HG03378 (cell line): Measurements from ENCODE around the gene ASL.
"Not testable (repeated sequence)": the region's sequence is repeated elsewhere in the genome, so short reads cannot be mapped to it uniquely, and the experiment has no call there.

ENCODE experiments used
- ATAC-seq: cut with Tn5 transposase; IDR thresholded peaks from one replicate; pipeline ENCODE4 v1.9.1; 2021; ENCODE audit warnings: mild to moderate bottlenecking, moderate library complexity; ENCODE audit not compliant: unreplicated experiment

ASL gene

DNA sequence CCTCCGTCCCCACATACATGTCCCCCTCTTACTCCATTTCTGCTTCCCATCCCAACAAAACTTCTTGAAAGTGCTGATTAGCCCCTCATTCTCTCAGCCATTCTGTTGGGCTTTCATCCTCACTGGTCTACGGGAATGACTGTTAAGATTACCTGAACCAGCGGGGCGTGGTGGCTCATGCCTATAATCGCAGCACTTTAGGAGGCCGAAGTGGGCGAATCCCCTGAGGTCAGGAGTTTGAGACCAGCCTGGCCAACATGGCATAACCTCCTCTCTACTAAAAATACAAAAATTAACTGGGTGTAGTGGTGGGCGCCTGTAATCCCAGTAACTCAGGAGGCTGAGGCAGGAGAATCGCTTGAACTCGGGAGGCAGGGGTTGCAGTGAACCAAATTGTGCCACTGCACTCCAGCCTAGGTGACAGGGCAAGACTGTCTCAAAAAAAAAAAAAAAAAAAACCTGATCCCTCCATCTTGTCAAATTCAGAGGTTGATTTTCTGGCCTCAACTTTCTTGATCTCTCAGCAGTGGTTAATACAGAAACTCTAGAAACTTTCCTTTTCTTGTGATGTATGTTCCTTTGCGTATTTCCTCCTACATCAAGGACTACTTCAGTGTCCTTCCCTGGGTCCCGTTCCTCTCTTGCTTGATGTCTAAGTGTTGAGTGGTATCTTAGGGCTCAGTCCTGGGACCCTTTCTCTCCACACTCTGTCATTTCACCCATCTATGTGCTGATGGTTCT is 41.2 kb downstream of the ASL start:
- not testable (repeated sequence) for ATAC-seq

DNA sequence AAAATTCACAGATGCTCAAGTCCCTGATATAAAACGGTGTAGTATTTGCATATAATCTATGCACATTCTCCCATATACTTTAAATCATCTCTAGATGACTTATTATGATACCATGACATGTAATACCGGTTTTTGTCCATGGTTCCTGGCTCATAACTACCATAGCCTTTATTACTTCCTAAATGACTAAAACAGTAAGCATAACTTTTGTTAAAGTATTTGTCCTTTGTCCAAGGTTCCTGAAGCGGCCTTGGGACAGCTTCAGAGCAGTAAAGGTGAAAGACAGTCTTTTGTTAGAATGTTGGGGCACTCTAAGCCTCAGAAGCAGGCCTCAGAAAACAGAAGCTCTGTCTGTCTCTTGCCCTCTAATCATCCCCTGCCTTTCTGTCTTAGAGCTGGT is 43.0 kb downstream of the ASL start:
- ATAC-seq = no peak

DNA sequence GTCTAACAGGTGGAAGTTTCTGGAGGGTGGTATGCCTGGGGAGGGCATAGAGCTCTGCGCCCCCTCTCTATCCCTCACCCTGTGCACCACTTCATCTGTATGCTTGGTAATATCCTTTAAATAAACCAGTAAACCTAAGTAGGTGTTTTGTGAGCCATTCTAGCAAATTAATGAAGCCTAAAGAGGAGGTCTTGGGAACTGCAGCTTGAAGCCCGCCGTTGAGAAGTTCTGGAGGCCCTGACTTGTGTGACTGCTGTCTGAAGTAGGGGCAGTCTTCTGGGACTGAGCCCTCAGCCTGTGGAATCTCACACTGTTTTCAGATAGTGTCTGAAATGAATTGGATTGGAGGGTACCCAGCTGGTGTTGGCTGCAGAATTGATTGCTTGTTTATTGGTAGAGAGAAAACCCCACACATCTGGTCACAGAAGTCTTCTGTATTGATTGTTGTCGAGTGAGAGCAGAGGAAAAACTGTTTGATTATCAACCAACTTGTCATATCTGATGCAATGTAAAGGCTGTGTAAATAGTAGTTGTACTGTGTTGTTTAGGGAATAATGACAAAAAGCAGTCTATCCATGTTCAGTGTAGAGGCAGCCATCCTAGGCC is 43.7 kb downstream of the ASL start:
- no peak for ATAC-seq

DNA sequence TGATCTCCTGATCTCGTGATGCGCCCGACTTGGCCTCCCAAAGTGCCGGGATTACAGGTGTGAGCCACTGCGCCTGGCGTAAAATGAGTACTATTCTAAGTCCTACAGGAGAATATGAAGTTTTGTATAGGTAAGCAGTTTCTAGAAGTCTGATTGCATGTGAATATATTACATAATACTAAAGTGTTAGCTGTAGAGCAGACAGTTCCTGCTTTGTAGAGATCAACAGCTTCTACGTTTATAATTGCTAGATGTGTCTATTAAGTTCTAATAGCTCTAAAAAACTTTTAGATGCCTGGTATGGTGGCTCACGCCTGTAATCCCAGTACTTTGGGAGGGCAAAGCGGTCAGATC is 47.5 kb downstream of the ASL start:
- ATAC-seq = no peak

DNA sequence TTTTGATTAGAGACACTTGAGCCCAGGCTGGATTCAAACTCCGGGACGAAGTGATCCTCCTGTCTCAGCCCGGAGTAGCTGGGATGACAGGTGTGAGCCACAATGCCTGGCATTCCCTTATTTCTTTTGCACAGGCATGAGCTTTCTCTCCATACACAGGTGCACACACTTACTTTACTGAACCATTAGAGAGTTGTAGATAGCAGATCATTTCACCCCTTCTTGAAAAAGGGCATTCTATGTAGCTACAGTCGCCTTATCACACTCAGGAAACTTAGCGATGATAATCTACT is 48.9 kb downstream of the ASL start:
- not testable (repeated sequence) for ATAC-seq

DNA sequence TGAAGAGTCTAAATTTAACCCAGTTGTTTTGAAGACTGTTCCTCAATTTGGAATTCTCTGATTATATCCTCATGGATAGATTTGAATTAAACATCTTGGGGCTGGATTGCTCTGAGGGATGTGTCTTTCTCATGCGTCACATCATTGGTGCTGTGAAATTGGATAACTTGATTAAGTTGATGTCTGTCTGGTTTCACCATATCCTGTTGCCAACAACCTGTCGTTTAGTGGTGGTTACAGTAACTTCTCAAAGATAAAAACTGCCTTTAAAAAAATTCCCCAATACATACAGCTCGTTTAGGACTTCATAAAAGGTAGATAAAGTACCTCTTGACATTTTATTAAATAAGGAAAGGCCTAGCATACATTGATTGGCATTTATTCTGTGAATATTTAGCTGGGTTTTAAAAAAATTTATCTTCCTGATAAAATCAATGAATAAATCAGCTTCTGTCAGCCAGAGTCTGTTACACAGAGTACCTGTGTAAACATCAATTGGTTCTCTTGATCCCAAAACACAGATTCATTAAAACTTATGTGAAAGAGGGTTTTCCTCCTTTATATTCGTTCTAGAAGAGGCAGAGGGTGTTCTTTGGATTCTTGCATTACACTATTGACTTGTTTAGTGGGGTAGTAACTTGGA is 49.6 kb downstream of the ASL start:
- no peak for ATAC-seq

DNA sequence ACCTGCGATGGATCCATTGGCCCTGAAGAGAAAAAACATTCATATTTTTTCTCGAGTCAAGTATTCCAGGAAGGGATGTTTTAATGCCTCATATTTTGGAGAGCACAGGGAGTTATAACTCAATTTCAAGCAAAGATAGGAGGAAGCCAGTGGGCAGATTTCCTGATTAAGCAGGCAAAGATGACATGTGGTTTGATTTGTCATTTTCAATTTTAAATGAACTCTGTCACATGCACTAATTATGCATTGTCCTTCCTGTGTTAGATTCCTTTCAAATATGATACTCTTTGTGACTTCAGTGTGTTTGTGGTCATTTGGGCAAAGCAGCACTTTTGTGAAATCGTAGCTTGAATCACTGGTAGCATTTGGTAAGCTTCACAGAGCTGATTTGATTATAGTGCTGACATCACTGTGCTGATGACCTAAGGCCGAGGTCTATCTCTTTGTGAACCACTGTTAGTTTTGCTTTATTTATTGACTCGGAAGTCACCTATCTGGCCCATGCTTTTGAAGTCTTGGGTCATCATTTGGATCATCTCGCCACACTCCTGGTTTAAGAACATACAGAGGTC is 50.2 kb downstream of the ASL start:
- not testable (repeated sequence) for ATAC-seq

DNA sequence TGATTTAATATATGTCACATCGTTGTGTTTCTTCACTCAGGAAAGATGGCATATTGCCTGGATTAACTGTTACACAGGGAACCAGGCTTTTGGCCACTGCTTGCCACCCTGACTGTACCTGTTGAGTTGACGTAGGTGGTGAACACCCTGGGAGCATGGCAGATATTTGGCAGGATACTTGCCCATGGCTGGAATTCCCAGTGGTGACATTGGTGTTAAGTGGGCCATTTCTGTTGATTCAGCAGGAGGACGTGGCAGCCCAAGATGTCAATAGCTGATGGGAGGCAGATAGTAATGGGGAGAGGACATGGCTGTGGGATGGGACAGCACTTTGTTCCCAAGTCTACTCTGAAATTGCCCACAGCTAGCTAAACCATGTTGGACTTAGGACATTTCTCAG is 51.6 kb downstream of the ASL start:
- ATAC-seq = not testable (repeated sequence)

DNA sequence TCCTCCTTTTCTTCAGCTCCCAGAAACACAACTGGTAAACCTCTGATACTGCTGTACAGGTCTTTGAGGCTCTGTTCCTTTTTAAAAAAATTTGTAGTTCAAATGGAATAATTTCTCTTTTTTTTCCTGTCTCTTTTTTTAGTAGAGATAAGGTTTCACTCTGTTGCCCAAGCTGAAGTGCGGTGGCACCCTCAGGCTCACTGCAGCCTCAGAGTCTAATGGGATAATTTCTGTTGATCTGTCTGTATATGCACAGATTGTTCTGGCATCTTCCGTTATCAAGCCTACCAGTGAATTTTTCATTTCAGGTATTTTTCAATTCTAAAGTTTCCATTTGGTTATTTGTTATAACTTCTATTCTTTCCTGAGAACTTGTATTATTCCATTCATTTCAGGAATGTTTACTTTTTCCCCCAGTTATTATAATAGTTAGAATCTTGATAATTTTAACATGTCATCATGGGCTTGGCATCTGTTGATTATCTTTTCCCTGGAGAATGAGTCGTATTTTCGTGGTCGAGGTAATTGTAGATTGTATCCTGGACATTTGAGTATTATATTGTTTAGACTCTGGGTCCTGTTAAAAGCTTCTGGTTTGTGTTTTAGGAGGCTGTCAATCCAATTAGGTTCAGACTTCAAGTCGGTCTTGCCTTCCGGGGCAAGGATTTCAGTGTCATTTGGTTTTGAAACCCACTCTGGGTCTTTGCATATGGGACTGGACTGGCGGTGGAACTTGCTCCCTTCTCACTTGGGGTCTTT is 63.6 kb downstream of the ASL start:
- no peak for ATAC-seq

DNA sequence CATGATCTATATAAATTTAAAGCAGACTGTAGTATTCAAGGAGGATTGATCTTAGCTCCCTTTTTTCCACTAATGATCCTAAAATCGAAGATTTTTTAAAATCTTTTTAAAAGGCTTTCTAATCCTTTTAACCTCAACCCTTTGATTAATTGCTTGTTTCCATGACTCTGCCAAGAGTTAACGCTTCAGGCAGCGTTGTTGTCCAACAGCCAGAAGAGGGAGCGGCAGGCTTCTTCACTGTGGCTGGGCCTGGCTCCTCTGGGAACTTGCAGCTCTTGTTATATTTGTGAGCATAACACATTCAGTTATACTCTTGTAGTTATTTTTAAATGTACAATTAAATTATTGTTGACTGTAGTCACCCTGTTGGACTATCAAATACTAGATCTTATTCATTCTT is 65.3 kb downstream of the ASL start:
- ATAC-seq = no peak

DNA sequence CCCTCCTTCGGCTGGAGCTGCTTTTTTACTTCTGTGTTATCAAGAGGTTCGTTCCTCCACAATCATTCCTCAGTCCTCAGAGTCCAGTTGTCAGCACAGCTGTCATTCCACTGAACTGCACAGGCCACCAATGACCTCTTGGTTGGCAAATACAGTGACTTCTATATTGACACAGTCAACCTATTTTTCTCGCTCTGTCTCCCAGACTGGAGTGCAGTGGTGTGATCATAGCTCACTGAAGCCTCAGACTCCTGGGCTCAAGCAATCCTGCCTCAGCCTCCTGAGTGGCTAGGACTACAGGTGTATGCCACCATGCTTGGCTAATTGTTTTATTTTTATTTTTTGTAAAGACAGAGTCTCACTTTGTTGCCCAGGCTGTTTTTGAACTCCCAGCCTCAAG is 66.7 kb downstream of the ASL start:
- no peak for ATAC-seq

DNA sequence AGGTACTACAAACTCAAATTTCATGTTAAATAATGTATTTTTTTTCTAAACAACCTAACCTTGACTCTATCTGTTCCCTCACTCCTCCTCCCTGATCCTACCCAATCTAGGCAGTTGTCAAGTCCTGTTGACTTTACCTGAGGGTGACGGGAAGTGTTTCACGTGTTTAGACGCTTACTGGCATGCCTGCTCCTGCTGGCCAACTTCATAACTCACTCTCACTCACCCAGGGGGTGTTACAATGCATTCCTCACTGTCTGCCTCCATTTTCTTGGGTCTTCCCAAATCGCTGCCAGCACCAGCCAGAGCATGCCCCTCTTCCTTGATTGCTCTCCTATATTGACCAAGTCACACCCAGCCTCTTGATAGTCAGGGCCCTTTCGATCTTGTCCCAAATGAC is 67.4 kb downstream of the ASL start:
- ATAC-seq = no peak
